Activated CD4-positive, alpha-beta T cell treated with anti-CD3 and anti-CD28 coated beads for 1 hour (primary cell): ENCODE results near the gene HDAC9.

Experiments
- DNase-seq: peaks from one replicate; pipeline ENCODE4 v3.0.0-alpha.2; 2020

Gene HDAC9

DNA sequence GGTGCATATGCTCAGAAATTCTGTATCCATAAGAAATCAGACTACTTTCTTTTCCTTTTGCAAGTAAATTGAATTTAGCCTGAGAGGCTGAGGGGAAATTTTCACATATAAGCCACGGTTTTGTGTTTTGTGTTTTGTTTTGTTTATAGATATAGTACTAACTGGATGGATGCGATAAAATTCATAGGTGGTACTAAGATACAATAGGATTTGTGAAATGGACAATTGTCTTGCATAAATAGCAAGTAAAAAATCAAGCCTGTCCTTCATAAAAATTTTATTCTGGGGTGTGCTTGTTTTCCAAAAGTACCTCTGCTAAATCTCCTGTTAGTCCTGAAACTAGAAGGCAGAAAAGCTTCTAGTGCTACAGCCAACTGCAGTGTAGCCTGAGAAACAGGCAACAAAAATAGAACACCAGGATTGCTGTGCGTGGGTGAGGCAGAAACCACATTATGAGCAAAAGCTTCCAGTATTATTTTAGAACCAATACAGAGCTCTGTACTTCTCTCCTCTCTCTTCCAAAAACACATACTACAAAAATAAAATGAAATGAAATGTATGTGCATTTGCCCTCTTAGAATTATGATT lies 634 bp upstream of the HDAC9 start:
- DNase-seq, result no peak

DNA sequence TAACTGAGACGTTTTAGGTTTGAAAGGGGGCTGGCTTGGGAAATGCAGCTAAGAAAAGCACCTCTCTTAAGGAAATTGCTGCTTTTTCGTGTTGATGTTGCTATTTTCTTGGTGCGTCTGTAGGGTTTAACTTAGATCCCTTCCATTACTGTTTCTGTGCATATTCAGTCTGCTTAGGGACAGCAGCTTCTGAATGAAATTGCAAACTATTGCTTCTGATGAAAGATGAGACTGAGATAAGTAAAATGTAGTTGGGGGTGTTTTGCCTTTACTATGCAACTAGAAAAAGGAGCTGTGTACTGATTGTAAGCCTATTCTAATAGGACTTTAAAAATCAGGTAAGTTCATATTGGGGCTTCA lies 772 bp downstream of the HDAC9 start:
- DNase-seq, result no peak

DNA sequence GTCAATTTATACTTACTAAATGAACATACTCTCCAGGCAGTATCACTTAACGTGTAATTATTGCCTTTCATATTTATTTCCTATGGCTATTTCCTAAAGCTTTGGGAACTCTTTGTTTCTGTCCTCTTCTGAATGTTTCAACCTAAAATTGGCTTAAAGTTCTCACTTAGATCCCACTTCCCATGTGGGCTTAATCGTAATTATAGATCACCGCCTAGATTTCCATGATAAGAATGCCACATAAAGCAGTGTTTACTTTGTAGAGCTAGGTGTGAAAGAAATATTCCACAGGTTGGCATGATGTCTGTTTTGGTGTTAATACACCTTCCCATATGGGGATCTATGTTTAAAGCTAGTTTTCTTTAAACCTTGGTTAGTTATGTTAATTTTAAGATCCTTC lies 1.5 kb downstream of the HDAC9 start:
- DNase-seq, result no peak

DNA sequence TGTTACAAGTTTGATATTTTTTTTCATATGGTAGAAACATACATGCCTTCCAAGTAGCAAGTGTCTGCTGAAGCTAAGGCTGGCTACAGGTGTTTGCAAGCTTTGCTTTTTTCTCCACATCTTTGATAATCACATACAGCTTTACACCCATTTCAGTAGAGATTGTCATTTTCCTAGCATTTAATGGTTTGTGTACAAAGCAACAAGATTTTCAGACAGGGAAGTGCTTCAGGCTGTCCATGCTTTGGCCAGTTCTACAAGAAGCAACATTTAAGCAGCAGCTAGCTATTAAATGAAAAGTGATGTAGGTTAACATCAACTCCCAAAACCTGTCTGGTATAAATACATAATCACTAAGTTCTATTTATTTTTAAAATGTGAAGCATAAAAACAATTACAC lies 2.3 kb downstream of the HDAC9 start:
- DNase-seq, result no peak

DNA sequence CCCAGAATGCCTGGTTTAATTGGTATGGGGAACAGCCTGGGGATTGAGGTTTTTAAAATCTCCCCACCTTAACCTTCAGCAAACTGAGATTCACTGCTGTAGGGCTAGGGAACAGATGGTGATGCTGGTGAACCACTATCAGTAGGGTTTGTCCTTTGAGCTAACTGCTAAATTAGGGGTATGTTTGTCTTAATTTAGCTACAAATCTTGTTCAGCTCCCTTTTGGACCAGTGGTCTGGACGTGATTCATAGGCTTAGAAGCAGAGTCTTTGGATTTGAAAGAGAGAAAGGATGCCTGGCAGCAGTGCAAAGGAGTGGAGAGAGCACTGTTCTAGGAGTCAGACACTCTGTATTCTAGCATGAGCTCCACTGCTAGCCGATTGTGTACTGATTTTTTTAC lies 2.8 kb downstream of the HDAC9 start:
- DNase-seq, result no peak

DNA sequence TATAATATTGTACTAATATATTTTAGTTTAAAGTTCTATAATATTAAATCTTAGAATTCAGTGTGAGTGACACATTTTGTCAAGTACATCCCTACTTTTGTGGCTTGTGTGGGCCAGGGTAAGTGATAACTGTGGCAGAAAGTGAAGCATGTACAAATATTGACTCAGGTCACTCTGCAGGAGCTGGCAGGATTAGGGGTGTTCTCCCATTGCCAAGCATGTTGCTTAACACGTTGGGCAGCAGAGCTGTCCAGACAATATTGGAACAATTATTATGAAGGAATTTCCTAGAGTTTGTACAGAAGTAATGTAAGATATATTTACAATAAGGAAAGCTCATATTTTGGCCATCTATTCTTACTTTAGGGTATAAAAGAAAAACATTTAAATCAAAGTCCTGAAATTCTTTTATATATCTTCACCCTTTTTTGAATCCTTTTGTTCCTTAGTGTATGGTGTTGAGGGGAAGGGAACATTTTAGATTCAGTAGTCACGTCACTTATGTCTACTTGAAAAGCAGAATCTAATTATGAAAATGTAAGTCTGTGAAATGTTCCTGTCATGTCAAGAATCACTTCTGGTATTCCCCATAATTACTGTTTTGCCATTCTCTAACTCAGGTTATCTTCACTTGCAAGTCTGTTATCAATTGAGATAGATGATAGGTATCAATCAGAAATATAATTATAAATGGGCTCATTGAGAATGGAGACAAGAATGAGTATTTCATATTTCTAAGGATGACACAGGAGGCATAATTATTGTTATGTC lies 4.0 kb downstream of the HDAC9 start:
- DNase-seq, result no peak

DNA sequence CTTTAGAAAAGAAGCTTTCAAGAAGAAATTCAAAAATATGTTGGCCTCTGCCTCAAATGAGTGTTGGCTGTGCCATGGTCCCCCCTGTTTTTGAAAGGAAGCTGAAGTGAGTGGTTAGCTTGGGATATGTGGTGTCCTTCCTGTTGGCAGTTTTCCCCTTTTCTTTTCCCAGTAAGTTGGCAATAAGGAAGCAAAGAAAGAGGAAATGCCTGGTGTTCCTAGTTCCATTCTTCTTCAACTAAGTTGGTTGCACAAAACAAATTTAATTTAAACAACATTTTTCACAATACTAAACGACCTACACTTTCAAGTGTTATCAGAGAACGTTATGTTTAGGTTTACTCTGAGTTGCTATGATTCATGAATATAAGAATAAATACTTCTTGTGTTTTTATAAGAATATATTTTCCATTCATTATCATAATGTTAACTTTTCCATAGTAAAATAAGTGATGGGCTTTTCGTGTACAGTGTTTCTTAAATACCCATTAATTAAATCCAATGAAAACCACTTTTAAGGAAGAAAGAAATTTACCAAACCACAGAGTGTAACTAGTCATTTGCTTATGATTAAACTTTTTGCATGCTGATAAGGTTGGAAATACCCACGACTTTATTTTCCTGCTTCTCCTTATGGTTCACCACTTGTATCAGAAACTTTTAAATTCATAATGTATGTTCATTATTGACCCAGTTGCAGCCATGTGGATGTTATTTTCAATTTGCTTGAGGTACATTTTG lies 7.7 kb downstream of the HDAC9 start:
- no peak for DNase-seq

DNA sequence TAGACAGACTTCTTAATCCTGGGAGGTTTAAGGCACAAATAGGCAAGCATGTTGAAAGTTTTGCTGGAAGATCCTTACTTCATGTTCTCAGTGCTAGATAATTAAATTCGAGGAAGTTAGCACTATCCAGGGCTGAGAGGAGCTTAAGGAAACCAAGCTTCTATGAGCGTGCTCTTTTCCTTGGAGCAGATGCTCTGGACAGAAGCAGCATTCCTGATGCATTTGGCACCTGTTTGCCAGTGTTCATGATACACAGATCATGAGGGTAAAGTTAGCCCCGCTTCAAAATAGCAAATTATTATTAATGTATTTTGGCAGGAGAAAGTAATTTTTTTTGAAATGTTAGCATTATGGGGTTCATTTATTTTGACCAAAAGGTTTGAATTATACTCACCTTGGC lies 9.4 kb downstream of the HDAC9 start:
- no peak for DNase-seq

DNA sequence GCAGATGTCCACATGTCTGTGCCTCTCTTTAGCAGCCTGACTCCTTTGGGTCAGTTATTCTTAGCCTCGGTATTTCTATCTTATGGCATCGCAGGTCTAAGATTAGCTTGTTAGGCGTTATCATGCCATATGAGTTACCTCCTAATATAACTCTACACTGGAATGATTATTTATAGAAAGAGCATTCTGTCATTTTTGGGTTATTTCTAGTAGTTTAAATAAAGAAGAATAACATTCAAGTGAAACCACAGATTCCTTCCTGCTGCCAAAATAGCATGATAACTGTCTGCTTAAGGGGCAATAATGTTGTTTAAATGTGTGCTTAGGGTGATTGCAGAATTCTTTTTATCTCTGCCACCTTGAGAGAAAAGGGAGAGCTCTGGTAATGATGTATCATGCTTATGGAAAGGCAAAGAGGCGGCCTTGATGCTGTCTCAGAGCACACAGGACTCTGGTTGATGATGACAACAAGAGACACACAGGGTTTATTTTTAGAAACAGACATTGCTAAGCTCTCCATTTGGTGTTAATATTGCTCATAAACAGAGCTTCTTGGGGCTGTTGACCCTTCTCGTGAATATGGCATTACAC lies 10.4 kb downstream of the HDAC9 start:
- no peak for DNase-seq

DNA sequence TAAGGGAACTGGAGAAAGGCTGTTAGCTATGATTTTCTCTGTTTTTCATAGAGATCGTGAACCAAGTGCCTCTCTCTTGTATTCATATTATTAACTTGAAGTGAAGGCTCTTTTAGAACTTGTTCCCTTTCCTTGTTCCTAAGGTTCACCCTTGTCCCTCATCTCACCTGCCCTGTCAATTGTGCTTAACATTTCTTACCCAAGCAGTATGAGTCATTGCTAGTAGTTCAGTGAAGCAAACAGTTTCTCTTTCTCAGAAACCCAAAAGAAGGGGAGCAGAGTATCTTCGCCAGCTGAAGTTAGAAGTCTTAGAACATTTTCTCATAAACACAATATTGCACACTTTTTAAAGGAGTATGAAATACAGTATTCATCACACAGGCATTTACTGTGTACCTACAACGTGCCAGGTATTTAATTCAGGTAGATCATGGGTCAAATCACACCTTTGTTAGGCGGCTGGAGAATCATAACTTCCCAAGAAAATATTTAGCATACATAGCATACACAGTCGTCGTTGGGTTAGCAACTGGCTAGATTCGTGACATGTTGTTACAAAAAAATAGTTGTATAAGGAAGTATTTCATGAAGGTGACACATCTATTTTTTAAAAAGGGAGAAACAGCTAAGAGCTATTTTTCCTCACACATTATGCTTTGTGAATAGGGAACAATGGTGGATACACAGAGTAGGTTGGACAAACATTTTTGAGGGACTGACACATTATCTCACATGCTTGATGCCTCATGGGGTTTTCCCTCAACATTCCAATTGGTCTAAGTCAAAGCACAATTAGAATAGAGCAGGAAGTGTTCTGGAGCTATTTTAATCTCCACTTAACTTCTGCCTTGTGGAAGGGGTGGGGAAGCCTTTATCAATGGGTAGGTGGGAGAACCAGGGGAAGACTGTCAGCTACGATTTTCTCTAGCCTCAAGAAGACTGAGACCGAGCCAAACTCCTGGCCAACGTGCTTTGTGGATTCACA lies 13.2 kb downstream of the HDAC9 start:
- DNase-seq, result no peak

DNA sequence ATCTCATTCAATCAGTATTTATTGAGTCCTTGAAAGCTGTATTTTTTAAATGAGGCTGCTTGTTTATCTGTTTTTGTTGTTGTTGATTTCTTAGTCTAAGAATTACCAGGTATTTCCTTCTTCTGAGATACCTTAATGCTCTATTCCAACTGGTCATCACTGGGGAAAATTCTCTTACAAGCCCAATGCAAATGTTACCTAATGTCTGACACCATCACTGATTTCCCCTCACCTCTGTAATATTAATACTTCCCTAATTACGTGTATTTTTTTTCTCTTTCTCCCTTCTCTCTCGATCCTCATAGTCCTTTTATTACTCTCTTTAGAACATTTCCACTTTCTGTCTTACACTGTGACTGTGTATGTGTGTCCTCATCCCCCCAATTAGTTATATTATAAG lies 13.9 kb downstream of the HDAC9 start:
- no peak for DNase-seq

DNA sequence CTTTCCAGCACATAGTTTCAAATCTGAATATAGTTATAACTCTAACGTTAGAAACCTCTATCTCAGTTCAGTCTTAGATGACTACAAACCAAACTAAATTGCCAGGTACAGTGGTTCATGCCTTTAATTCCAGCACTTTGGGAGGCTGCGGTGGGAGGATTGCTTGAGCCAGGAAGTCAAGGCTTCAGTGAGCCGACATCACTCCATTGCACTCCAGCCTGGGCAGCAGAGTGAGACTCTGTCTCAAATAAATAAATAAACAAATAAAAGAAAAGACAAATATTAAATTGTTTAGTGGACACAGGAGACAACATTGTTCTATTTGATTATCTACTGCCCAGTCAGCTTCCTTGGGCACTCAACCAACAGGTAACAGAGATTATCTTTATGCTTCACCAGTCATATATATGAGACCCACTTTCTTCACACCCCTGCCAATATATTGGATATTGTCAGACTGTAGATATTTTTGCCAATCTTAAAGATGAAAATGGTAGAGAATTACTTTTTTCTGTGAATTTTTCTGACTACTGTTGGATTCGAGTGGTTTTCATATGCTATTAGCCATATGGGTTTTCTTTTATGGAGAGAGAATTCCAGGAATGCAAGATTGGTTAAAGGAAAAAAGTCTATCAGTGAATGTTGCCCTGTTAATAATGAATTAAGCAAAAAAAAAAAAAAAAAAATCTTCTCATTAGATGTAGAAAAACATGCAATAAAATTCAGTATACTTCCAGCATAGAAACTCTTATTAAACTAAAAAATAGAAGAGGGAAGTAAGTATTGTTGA lies 16.0 kb downstream of the HDAC9 start:
- no peak for DNase-seq

DNA sequence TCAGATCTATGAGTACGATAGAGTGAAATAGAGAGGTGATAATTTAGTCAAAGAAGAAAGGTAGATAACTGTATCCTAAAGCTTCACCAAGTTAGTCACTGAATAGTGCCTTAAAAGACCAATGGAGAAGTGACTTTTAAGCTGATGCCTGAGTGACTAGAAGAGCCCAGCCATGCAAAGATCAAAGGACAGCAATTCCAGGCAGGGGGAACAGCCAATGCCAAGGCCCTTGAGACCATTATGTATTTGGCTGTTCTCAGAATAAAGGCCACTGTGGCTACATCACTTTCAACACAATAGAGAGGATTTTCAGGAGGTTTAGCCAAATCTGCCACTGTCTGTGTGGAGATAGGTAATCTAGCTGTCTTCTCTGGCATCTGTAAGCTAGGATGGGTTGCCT lies 17.8 kb downstream of the HDAC9 start:
- DNase-seq, result no peak

DNA sequence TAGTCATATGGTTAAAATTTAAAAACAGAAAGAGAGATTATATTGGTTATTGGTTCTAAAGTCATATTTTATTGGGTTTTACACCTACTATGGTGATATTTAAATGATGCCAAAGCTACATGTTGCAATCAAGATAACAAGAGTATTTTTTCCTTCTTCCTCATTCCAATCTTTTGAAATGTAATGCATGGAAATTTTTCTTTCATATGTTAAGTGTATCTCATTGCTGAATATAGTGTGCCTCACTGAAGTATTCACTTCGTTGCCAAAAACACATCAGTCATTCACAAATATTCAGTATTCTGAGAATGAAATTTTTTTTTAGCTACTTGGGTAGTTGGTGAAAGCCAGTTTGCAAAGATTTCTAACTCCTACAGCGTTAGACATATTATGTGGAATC lies 19.5 kb downstream of the HDAC9 start:
- no peak for DNase-seq

DNA sequence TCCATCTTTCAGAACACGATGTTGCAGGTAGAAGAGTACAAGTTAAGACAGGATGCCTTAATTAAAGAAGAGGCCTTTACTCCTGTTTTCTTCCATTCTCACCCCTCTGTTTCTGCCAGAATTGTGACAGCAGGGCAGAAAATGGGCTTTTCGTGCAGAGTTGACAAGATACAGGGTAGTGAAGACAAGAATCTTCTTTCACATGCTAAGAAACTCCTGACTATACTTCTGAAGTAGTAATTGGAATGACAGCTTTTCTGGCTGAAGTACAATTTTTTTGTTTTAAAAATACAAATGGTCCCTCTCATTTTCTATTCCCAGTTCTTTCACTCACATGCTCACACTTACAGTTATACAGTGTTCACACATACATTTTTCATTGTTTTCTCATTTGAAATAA lies 22.1 kb downstream of the HDAC9 start:
- DNase-seq, result no peak

DNA sequence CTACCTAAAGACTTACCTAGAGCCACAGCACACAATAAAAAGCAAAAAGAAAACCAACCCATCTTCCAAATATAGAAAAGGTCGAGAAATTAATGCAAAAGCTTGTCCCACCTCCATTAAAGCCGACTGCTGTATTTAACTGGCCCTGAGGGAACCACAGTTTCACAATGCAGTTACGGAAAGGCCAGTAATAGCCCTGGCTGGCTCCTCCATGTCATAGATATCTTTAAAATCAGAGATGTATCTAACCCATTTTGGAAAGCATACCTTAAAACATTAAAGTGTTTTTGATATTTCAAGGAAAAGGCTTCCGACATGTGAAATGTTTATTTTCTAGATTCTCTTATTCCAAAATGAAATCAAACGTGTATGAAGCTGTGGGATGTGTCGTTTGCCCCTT lies 23.0 kb downstream of the HDAC9 start:
- DNase-seq, result no peak

DNA sequence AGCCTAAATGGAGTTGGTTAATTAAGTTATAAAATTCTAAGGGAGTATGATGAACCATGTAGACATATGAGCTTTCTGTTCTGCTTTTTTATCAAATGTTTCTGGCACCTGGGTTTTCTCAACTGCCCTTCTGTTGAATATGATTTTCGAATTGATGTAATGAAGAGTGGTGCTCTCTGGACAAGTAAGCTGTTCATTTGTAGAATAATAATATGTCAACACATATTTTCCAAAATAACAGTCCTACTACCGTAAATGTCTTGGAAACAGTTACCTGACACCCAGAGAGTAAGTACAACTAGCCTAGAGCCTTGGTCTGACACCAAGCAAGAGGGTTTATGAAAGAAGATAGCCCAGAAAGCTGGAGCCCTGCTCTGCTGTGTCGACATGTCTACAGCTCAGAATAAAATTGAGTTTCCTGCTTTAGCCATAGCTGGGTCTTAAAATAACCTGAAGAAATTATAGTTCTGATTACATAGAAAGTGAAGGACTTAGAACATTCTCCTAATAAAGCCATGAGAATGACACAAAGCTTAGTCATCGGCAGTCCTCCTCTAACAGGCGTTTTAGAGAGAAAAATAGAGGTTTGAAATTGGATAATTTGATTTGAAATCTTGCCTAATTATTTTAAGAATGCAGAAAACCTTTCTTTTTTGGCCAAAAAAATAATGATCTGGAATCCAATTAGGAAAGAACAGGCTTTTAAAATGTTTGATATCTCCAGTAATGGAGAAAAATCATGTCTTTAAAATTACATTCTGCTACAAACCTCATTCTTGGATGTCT lies 25.1 kb downstream of the HDAC9 start:
- DNase-seq, result no peak

DNA sequence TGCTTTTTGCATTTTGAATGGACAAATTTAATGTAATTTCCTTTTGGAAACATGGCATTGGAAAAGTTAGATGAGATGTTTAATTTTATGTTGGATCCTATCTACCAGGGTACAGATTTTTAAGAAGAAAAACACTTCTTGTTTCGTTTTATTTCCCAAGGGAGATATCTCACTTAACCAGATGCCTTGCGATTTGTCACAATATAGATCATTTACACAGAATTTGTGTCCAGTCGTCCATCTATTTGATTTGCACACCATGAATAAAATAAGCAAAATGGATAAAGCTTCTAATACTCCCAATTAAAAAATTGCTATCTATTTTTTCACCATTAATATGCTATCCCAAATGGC lies 25.7 kb downstream of the HDAC9 start:
- no peak for DNase-seq

DNA sequence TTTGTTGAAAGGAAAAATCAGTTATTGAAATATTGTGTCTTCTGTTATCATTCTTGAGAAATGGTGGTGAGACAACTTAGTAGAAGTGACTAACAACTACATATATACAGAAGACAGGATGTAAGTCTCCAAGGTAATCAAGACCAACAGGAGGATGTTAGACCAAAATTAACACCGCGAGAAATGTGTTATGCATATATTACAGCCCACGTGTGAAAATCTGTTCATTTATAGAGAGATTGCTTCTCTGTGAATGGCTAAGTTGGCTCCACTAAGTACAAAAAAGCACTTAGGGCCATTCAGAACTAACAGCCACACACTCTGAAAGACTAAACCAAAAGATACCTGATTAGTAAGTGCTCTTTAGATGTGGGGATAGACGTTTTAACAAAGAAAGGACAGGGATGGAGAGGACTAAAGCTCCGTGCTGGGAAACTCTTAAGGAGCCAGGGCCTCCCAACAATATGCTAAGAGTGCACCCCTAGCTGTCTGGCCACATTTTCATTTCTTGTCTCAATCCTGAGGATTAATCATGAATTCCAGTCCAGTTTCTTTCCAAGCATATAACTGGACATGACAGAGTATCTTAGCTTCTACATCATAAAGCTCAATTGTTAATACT lies 26.5 kb downstream of the HDAC9 start:
- no peak for DNase-seq

DNA sequence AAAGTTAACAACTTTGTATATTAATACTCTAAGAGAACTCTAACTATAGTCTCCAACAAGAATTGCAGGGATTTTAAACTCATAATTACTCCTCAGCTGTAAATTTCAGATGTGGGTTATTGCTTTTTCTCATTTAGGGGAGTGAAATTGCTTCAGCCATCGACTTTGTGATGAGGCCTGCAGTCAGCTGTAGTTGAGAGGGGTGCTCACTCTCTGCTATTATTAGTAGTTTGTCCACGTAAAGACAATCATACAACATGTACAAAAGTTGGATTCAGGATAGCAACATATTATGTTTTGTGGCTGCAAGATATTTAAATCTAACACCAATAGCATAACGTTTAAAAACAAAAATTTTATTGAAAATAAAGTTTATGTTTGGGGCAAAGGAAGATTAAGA lies 28.7 kb downstream of the HDAC9 start:
- no peak for DNase-seq
